LNCAP (cell line): Measurements from ENCODE around the gene CSMD2.

Source experiments
- TF ChIP-seq, protein P1 (sequence below): fragments of 450-650 bp; IDR thresholded peaks from 2 replicates; pipeline ENCODE4 v1.5.1; 2017; ENCODE audit warnings: mild to moderate bottlenecking

The CSMD2 gene

GRCh38 chr1:34186741-34187494, 21.9 kb upstream of the CSMD2 start:
- TF ChIP-seq, protein P1, sequence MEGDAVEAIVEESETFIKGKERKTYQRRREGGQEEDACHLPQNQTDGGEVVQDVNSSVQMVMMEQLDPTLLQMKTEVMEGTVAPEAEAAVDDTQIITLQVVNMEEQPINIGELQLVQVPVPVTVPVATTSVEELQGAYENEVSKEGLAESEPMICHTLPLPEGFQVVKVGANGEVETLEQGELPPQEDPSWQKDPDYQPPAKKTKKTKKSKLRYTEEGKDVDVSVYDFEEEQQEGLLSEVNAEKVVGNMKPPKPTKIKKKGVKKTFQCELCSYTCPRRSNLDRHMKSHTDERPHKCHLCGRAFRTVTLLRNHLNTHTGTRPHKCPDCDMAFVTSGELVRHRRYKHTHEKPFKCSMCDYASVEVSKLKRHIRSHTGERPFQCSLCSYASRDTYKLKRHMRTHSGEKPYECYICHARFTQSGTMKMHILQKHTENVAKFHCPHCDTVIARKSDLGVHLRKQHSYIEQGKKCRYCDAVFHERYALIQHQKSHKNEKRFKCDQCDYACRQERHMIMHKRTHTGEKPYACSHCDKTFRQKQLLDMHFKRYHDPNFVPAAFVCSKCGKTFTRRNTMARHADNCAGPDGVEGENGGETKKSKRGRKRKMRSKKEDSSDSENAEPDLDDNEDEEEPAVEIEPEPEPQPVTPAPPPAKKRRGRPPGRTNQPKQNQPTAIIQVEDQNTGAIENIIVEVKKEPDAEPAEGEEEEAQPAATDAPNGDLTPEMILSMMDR, result no peak

- TF ChIP-seq, protein P1, result no peak
Measured at GRCh38 chr1:34178072-34178471, 13.0 kb upstream of the CSMD2 start.

DNA sequence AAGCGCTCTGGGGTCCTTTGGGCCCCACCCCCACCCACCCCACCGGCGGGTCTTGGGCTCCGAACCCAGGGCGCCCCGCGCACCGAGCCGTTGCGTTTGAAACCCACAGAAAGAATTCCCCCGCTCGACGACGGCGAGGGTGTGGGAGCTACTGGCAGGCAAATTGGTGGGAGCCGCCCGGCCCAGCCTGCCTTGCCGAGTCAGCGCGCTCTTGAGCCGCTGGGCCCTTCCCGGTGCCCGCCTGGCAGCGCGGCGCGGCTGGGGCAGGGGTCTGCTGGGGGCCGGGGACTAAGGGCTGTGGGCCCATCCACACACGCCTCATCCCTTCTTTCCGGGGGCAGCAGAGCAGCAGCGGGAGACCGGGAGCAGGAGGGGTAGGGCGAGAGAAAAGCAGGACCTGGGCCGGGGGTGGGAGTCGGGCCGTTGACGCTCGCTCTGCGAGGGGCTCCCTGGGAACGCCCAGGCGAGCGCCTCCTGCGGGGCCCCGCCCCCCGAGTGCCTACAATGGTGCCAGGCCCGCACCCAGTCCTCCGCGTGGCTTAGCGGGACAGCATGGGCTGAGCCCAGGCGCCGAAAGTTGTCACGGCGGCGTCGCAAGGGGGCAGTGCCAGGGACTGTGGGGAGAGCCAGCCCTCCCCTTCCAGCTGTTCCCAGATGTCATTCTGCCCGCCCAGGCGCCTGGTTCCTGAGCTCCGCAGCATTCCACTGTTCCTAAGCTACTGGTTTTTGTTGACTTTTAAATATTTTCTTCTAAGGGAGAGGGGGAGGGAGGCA, 12.0 kb upstream of the CSMD2 start, which contains the start of gene C1orf94:
TSS of gene C1orf94 (plus strand) at position 78 of the 774 bp plus-strand sequence. CDS start 883 bp downstream, outside the sequence.
- TF ChIP-seq, protein P1, result no peak

DNA sequence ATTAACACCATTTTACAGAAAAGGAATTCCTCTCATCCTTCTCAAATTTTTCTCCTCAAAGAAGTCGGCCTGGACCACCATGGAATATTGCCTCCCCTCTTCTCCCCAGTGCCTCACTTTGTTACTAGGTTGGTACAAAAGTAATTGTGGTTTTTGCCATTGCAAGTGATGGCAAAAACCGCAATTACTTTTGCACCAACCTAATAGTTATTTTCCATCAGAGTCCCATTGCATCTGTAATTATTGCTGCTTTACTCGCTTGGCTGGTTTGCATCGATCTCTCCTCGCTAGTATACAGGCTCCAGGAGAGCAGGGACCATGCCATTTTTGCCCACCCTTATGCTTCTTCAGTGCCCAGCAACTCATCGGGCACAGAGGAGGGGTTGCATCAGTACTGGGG, 10.7 kb upstream of the CSMD2 start:
- TF ChIP-seq, protein P1, result no peak

DNA sequence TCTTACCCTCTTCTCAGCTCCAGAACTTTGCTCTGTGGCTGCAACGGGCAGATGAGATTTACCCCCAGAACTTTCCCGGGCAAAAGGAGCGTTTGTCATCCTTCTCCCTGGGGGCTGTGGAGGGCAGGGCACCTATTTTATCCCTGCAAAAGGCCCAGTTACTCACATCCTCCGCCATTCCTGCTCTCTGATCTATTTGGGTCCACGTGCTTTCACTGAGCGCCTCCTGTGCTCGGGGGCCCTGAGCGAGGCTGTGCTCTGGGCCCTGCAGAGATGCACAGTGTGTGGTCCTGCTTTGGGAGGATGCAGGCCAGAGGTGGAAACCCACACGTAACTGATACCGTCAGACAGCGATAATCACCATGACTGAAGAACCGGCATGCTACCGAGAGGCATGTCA, 2.4 kb upstream of the CSMD2 start:
- TF ChIP-seq, protein P1, result no peak

GRCh38 chr1:34166625-34167361, 1.8 kb upstream of the CSMD2 start:
- TF ChIP-seq, protein P1, result no peak

- TF ChIP-seq, protein P1, result no peak
Measured at GRCh38 chr1:34166191-34166624, 1.2 kb upstream of the CSMD2 start.
